PFSK-1 (cell line): Measurements from ENCODE around the gene CEACAM1.

ENCODE experiments used
- FOXP2 ChIP-seq: optimal IDR thresholded peaks from 2 replicates; pipeline ENCODE3; 2011; ENCODE audit warnings: borderline replicate concordance, control low read depth, inconsistent platforms; ENCODE audit not compliant: insufficient read depth; ENCODE audit errors: extremely low read length, extremely low read depth
- POLR2AphosphoS5 ChIP-seq: IDR thresholded peaks from 2 replicates; pipeline ENCODE4 v1.6.1; 2012; ENCODE audit warnings: low read depth, mild to moderate bottlenecking, control low read depth, low read length, moderate library complexity
- SIN3A ChIP-seq: IDR thresholded peaks from 2 replicates; pipeline ENCODE4 v1.6.1; 2012; ENCODE audit warnings: mild to moderate bottlenecking, low read length, moderate library complexity, borderline replicate concordance; ENCODE audit not compliant: insufficient read depth
- TAF1 ChIP-seq: IDR thresholded peaks from 2 replicates; pipeline ENCODE4 v1.6.1; 2012; ENCODE audit warnings: low read length, control low read depth, borderline replicate concordance; ENCODE audit not compliant: insufficient read depth
- TF ChIP-seq, protein P1 (sequence below), 2 experiments: IDR thresholded peaks; 2 replicates each; pipeline versions ENCODE4 v1.6.1 to v1.8.0; 2011 to 2012; ENCODE audit warnings: low read depth in 2 of 2, low read length in 2 of 2, control low read depth in 1 of 2, inconsistent platforms in 1 of 2, mild to moderate bottlenecking in 1 of 2, moderate library complexity in 1 of 2; ENCODE audit not compliant: insufficient read depth in 1 of 2

Gene CEACAM1

DNA sequence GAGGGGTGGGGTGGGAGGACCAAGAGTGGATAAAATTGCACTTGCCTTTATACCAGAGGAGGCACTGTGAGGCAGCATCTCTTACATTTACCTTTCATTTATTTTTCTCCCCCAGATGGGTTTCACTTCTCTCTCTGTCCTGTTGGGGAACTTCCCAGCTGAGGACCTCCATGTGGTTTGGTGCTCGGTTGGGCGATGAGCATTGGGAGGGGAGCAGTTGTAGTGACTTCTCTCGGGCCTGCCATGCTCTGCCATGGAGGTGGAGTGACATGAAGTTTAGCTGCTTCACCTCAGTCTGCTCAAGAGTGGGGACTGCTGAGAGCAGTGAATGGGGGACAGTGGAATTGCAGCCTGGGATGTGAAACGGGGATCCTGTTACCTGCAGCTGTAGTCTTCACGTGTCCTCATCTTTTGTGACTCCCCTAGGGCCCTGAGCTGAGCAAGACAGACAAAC lies 62.4 kb downstream of the CEACAM1 start:
- TF ChIP-seq FOXP2: no peak
- TF ChIP-seq, protein P1, sequence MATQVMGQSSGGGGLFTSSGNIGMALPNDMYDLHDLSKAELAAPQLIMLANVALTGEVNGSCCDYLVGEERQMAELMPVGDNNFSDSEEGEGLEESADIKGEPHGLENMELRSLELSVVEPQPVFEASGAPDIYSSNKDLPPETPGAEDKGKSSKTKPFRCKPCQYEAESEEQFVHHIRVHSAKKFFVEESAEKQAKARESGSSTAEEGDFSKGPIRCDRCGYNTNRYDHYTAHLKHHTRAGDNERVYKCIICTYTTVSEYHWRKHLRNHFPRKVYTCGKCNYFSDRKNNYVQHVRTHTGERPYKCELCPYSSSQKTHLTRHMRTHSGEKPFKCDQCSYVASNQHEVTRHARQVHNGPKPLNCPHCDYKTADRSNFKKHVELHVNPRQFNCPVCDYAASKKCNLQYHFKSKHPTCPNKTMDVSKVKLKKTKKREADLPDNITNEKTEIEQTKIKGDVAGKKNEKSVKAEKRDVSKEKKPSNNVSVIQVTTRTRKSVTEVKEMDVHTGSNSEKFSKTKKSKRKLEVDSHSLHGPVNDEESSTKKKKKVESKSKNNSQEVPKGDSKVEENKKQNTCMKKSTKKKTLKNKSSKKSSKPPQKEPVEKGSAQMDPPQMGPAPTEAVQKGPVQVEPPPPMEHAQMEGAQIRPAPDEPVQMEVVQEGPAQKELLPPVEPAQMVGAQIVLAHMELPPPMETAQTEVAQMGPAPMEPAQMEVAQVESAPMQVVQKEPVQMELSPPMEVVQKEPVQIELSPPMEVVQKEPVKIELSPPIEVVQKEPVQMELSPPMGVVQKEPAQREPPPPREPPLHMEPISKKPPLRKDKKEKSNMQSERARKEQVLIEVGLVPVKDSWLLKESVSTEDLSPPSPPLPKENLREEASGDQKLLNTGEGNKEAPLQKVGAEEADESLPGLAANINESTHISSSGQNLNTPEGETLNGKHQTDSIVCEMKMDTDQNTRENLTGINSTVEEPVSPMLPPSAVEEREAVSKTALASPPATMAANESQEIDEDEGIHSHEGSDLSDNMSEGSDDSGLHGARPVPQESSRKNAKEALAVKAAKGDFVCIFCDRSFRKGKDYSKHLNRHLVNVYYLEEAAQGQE (IDR thresholded peaks at IDR 0.05; ENCODE audit: insufficient read depth in 1 of 2, low read depth in 2 of 2, low read length in 2 of 2): no peak
- TF ChIP-seq POLR2AphosphoS5: no peak
- TF ChIP-seq SIN3A: no peak
- TF ChIP-seq TAF1: no peak

DNA sequence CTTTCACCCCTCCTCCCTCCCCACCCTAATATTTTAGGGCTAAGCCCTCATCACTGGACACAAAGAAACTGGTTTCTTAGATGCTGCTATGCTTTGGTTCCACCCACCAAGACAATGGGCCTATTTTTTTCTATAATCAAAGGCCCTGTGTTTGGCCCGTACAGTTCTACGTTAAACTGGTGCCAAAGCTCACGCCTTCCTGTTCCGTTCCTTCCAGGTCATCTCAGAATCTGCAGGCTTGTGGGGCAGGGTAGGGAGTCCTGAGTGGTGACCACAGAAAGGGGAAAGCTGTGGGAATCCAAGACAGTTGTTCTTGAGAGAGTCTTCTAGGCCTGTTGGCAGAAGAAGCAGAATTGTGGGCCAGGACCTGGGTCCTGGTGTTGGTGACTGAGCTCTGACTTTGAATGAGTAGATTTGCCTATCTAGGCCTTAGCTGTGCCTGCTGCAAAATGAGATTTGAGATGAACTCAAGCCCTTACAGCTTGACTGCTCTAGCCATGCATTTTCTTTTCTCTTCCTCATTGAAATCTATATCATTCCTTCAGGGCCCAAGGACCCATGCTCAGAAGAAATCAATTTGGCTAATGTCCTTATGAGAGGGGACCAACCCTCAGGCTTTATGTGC lies 66.5 kb downstream of the CEACAM1 start:
- TF ChIP-seq TAF1 (no peak), POLR2AphosphoS5 (no peak), FOXP2 (no peak), SIN3A (no peak)
- TF ChIP-seq, protein P1 (IDR thresholded peaks at IDR 0.05; ENCODE audit: insufficient read depth in 1 of 2, low read depth in 2 of 2, low read length in 2 of 2): no peak

DNA sequence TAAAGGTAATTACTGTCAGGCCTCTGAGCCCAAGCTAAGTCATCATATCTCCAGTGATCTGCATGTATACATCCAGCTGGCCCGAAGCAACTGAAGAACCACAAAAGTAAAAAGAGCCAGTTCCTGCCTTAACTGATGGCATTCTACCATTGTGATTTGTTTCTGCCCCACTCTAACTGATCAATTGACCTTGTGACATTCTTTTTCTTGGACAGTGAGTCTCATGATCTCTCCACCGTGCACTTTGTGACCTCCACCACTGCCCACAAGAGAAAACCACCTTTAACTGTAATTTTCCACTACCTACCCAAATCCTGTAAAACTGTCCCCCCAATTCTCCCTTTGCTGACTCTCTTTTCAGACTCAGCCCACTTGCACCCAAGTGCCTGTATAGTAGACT lies 68.4 kb downstream of the CEACAM1 start:
- TF ChIP-seq POLR2AphosphoS5 (no peak), SIN3A (no peak), FOXP2 (no peak), TAF1 (no peak)
- TF ChIP-seq, protein P1 (IDR thresholded peaks at IDR 0.05; ENCODE audit: insufficient read depth in 1 of 2, low read depth in 2 of 2, low read length in 2 of 2): no peak
